Measurements from ENCODE around the gene TMEM266.

GRCh38 chr15:76159282-76159681 lies 99.5 kb downstream of the TMEM266 start:
- TF ChIP-seq CTCF (IDR thresholded peaks at IDR 0.05; ENCODE audit: poor library complexity) (no peak), EZH2 (IDR thresholded peaks at IDR 0.05; ENCODE audit: borderline replicate concordance) (no peak)

Data from hepatocyte (in vitro differentiated cells).